CD4-positive, alpha-beta T cell treated with Interleukin-6 at 100 ng/mL for 8 hours (primary cell): Measurements from ENCODE around the gene ZNF333.
"Not testable (repeated sequence)": the region's sequence is repeated elsewhere in the genome, so short reads cannot be mapped to it uniquely, and the experiment has no call there.

Experiments
- DNase-seq: peaks from one replicate; pipeline ENCODE4 v3.0.0-alpha.2; 2020; ENCODE audit warnings: mixed read lengths, low spot score

Gene ZNF333

GRCh38 chr19:14769201-14769600 is 79.4 kb downstream of the ZNF333 start:
- DNase-seq, result no peak

GRCh38 chr19:14770136-14770535 is 80.3 kb downstream of the ZNF333 start:
- no peak for DNase-seq

- no peak for DNase-seq
These were observed 81.3 kb downstream of the ZNF333 start for GRCh38 chr19:14770944-14771839.

DNA sequence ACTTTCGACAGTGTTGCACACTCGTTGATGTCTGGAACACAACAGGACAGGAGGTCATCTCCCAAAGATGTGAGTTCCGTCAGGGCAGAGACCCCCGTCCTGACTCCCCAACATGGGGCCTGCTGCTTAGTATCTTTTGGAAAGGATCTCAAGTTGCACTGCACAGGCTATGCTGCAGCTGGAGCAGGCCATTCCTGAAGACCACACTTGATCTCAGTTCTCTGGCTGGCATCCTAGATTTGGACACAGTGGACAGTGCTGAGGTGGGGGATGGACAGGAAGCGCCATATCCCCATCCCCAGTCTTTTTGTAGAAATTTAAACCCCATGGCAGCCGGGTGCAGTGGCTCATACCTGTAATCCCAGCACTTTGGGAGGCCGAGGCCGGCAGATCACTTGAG is 82.6 kb downstream of the ZNF333 start:
- DNase-seq, result no peak

DNA sequence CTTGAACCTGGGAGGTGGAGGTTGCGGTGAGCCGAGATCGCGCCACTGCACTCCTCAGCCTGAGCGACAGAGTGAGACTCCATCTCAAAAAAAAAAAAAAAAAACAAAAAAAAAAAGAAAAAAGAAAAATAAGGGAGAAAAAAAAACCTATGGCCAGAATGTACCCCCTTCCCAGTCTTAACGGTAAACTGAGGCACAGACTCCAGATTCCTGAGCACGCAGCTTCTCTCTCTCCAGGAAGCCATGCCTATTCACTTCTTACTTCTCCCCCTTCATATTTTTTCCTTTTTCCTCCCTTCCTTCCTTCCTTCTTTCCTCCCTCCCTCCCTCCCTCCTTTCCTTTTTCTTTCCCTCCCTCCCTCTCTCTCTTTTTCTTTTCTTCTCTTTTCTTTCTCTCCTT is 83.1 kb downstream of the ZNF333 start:
- DNase-seq, result no peak

- not testable (repeated sequence) for DNase-seq
These were observed 83.9 kb downstream of the ZNF333 start for GRCh38 chr19:14773722-14774121.

DNA sequence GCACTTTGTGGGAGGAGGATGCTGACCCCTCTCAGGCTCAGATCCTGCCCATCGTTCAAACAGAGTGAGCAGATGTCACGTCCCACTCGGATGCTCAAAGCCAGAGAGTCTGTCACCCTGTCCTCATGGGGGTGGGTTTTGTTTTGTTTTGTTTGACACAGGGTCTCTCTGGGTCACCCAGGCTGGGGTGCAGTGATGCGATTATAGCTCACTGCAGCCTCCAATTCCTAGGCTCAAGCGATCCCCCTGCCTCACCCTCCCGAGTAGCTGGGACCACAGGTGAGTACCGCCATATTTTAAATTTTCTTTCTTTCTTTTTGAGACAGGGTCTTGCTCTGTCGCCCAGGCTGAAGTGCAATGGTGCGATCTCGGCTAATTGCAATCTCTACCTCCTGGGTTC is 84.5 kb downstream of the ZNF333 start:
- no peak for DNase-seq

DNA sequence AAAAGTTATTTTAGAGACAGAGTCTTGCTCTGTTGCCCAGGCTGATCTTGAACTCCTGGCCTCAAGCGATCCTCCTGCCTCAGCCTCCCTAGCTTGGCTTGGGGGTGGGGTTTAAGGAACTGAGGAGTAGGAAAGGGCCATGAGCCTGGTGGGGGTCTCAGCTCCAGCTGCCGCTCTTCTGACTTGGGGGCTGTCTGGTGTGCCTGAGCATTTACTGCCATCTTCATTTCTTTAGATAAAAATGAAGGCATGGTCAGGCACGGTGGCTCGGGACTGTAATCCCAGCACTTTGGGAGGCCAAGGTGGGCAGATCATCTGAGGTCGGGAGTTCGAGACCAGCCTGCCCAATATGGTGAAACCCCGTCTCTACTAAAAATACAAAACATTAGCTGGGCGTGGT is 85.5 kb downstream of the ZNF333 start:
- not testable (repeated sequence) for DNase-seq

GRCh38 chr19:14775869-14776586 is 86.2 kb downstream of the ZNF333 start:
- DNase-seq, result no peak

DNA sequence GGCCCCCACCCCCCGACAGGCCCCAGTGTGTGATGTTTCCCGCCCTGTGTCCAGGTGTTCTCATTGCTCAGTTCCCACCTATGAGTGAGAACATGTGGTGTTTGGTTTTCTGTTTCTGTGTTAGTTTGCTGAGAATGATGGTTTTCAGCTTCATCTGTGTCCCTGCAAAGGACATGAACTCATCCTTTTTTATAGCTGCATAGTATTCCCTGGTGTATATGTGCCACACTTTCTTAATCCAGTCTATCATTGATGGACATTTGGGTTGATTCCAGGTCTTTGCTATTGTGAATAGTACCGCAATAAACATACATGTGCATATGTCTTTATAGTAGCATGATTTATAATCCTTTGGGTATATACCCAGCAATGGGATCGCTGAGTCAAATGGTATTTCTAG is 87.8 kb downstream of the ZNF333 start:
- not testable (repeated sequence) for DNase-seq

DNA sequence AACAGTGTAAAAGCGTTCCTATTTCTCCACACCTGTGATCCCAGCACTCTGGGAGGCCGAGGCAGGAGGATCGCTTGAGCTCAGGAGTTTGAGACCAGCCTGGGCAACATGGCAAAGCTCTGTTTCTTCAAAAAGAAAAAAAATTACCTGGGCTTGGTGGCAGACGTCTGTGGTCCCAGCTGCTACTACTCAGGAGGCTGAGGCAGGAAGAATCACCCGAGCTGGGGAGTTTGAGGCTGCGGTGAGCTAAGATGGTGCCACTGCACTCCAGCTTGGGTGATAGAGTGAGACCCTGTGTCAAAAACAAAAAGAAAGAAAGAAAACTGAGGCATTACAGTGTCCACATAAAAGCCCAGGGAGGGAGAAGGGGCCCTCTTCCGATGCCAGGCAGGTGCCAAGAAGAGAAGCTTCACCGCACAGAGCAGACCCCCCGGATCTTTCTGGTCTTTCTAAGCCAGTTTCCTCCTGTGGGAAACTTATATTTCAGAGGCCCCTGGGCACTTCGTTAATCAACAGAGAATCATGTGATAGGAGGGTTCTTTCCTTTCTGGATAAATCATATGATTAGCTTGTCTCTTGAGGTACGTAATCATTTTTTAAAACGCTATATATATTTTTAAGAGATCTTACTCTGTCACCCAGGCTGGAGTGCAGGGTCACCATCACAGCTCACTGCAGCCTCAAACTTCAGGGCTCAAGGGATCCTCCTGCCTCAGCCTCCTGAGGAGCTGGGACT is 88.4 kb downstream of the ZNF333 start, which contains the start of gene ADGRE2:
Gene ADGRE2 (minus strand): TSS at position 451 of the 736 bp plus-strand sequence. CDS start 1,804 bp downstream, outside the sequence.
- DNase-seq, result not testable (repeated sequence)

DNA sequence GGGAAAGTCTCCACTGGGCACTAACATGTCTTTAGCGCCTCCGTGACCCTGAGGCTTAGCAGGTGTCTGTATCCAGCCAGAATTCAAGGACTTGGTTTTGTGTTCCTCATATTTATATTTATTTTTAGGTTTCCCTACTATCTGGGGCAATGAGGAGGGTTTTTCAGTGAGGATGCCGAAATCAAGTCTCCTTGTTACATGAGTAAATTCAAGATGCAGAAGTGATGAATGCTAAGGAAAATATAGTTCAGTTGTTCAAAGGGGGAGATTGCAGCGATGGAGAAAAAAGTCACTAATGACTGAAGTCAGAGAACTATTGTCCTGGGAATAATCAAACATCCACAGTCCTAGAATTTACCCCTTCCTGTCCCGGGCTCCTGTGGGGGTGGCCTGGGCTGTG is 89.3 kb downstream of the ZNF333 start:
- no peak for DNase-seq

GRCh38 chr19:14780622-14781225 is 90.9 kb downstream of the ZNF333 start:
- not testable (repeated sequence) for DNase-seq

DNA sequence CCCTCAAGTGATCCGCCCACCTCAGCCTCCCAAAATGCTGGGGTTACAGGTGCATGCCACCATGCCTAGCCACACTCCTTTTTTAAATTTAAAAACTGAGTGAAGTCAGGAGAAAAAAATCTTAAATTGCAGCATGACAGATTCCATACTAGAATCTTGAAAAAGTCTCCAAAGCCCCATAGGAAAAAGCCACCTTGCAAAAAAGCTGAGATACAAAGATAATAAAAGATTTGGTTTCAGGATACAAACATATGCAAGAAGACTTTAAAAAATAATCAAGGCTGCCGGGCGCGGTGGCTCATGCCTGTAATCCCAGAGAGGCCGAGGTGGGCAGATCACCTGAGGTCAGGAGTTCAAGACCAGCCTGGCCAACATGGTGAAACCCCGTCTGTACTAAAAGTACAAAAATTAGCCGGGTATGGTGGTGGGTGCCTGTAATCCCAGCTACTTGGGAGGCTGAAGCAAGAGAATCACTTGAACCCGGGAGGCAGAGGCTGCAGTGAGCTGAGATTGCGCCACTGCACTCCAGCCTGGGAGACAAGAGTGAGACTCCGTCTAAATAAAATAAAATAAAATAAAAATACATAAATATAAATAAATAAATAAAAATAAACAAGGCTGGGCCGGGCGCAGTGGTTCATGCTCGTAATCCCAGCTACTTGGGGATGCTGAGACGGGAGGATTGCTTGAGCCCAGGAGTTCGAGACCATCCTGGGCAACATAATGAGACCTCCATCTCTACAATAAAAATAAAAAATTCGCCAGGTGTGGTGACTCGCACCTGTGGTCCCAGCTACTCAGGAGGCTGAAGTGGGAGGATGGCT is 92.1 kb downstream of the ZNF333 start:
- DNase-seq, result not testable (repeated sequence)

DNA sequence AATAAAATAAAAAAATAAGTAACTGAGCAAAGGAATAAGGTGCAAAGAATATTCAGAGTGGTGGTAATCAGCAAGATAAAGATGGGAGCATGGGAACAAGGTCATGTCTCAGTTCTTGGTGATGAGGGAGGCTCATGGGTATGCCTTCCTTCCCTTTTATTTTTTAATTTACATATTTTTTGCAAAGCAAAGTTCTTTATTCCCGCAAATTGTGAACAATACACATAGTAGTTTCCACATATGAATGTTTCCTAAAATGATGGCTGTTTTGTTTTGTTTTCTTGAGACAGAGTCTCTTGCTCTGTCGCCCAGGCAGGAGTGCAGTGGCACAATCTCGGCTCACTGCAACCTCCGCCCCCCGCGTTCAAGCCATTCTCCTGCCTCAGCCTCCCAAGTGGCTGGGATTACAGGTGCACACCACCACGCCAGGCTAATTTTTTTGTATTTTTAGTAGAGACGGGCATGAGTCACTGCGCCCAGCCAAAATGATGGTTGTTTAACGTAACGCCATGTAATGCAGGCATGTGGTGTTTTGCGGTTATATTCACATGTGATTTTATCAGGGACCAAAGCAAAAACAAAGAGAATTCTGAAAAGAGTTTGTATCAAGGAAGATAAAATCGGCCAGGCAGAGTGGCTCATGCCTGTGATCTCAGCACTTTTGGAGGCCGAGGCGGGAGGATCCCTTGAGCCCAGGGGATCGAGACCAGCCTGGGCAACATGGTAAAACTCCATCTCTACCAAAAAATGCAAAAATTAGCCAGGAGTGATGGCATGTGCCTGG is 93.0 kb downstream of the ZNF333 start:
- DNase-seq, result no peak
